Epithelial cell of umbilical artery (primary cell): ENCODE results near the gene RTKN2. TPM values are rescaled to one million over a fixed set of nuclear protein-coding genes. Genes with fewer than 3 reads are reported as not detected.

Source experiments
- total RNA-seq: library from RNA; depleted of rRNA; stranded (reverse); fragments of >200 nt; gene quantifications from 2 replicates; pipeline ENCODE4 v1.2.3, GENCODE V29; 2014

The RTKN2 gene
- total RNA-seq, result 1.2 and 1.3 TPM in 2 replicates

GRCh38 chr10:62268399-62269114 lies at the start of gene RTKN2:
Gene RTKN2 (minus strand): TSS chr10:62268844. CDS start chr10:62268610, 234 bp downstream.

Other genes starting within 250 kb of the RTKN2 start
- gene ZNF365, start 105.5 kb upstream of the RTKN2 start, total RNA-seq, result 0.91 and 7.8 TPM in 2 replicates